MM.1S (cell line): Measurements from ENCODE around the gene SWSAP1.

Experiments used
- DNase-seq: peaks from one replicate; pipeline ENCODE4 v3.0.0-alpha.2; 2015
- H2AFZ ChIP-seq: fragments of 300-600 bp; sonication (generic); 2 replicates; pipeline ENCODE4 v1.6.0; 2016; ENCODE audit warnings: antibody characterized with exemption, low read length
- H3F3A ChIP-seq: fragments of 300-600 bp; sonication (generic); 2 replicates; pipeline ENCODE4 v1.6.1; 2016; ENCODE audit warnings: mild to moderate bottlenecking, antibody characterized with exemption, low read length, moderate library complexity, mixed read lengths; ENCODE audit not compliant: insufficient read depth
- H3K27ac ChIP-seq: fragments of 300-600 bp; sonication (generic); 2 replicates; pipeline ENCODE4 v1.5.1; 2016; ENCODE audit warnings: mild to moderate bottlenecking, low read length
- H3K27me3 ChIP-seq: fragments of 300-600 bp; sonication (generic); replicated peaks from 2 replicates; pipeline ENCODE4 v1.6.0; 2016; ENCODE audit warnings: low read length; ENCODE audit not compliant: insufficient read depth
- H3K36me3 ChIP-seq: fragments of 300-600 bp; sonication (generic); replicated peaks from 2 replicates; pipeline ENCODE4 v1.6.1; 2016; ENCODE audit warnings: mild to moderate bottlenecking, low read length, mixed read lengths; ENCODE audit not compliant: insufficient read depth
- H3K4me1 ChIP-seq: fragments of 300-600 bp; sonication (generic); 2 replicates; pipeline ENCODE4 v1.6.1; 2016; ENCODE audit warnings: low read length, mixed read lengths
- H3K4me2 ChIP-seq: fragments of 300-600 bp; sonication (generic); 2 replicates; pipeline ENCODE4 v1.6.0; 2016; ENCODE audit warnings: low read depth, low read length
- H3K4me3 ChIP-seq: fragments of 300-600 bp; sonication (generic); 2 replicates; pipeline ENCODE4 v1.5.1; 2016; ENCODE audit warnings: low read length, mixed read lengths
- H3K79me2 ChIP-seq: fragments of 300-600 bp; sonication (generic); 2 replicates; pipeline ENCODE4 v1.6.1; 2016; ENCODE audit warnings: mixed run types, low read length, mixed read lengths
- H3K9ac ChIP-seq: fragments of 300-600 bp; sonication (generic); 2 replicates; pipeline ENCODE4 v1.6.1; 2016; ENCODE audit warnings: low read length, mixed read lengths
- H3K9me2 ChIP-seq: fragments of 300-600 bp; sonication (generic); replicated peaks from 2 replicates; pipeline ENCODE4 v1.6.1; 2016; ENCODE audit warnings: mild to moderate bottlenecking, low read length, mixed read lengths; ENCODE audit not compliant: insufficient read depth
- H3K9me3 ChIP-seq: fragments of 300-600 bp; sonication (generic); replicated peaks from 2 replicates; pipeline ENCODE4 v1.6.1; 2016; ENCODE audit warnings: mild to moderate bottlenecking, low read length, mixed read lengths; ENCODE audit not compliant: insufficient read depth
- H4K20me1 ChIP-seq: fragments of 300-600 bp; sonication (generic); 2 replicates; pipeline ENCODE4 v1.6.1; 2016; ENCODE audit warnings: mild to moderate bottlenecking, low read length, moderate library complexity, mixed read lengths; ENCODE audit not compliant: insufficient read depth
- CTCF ChIP-seq: fragments of 300-600 bp; sonication (generic); IDR thresholded peaks from 2 replicates; pipeline ENCODE4 v1.5.1; 2016; ENCODE audit warnings: antibody characterized with exemption, low read length, mixed read lengths
- EZH2 ChIP-seq: fragments of 300-600 bp; sonication (generic); optimal IDR thresholded peaks from 2 replicates; pipeline ENCODE3; 2017; ENCODE audit warnings: low read depth, mild to moderate bottlenecking, antibody characterized with exemption, low read length, mixed read lengths
- EZH2phosphoT487 ChIP-seq: fragments of 300-600 bp; sonication (generic); IDR thresholded peaks from 2 replicates; pipeline ENCODE4 v1.6.1; 2018; ENCODE audit warnings: antibody characterized with exemption, low read length

The SWSAP1 gene

DNA sequence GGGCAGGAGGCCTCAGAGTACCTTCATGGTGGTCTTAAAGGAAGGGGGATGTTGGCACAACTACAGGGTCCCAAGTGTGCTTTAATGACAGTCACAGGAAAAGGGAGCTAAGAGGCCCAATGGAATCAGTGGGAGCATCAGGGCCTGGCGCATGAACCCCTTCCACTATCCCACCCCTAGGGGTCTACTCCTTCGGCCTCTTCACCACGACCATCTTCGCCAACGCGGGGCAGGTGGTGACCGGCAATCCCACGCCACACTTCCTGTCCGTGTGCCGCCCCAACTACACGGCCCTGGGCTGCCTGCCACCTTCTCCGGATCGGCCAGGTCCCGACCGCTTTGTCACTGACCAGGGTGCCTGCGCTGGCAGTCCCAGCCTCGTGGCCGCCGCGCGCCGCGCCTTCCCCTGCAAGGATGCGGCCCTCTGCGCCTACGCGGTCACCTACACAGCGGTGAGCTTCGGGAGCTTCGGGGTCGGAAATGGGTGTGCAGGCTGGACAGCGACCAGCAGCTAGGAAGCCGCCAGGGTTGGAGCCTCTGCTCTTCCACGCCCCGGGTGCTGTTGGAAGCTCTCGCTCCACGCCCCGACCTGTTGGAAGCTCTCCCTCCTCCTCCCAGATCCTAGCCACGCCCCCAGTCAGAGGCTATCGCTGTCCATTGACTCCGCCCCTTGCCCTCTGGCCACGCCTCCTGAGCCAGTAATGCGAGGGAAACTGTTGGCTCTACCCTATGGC is 13.3 kb upstream of the SWSAP1 start:
- H2AFZ ChIP-seq = no peak overlapping the region
- H3K9ac ChIP-seq = no peak overlapping the region
- H3K4me2 ChIP-seq = no peak overlapping the region
- no peaks in the 10 kb centered on the region for H3K79me2 ChIP-seq
- no peaks in the 10 kb centered on the region for H3K9me3 ChIP-seq
- no peaks in the 10 kb centered on the region for H3F3A ChIP-seq
- peaks cover 22% of the 10 kb centered on the region for H3K27me3 ChIP-seq
- H3K9me2 ChIP-seq = no peaks in the 10 kb centered on the region
- H4K20me1 ChIP-seq = no peaks in the 10 kb centered on the region
- no peak overlapping the region for H3K27ac ChIP-seq
- no peak overlapping the region for H3K4me3 ChIP-seq
- H3K4me1 ChIP-seq = no peaks in the 10 kb centered on the region
- no peak for TF ChIP-seq CTCF
- TF ChIP-seq EZH2 = no peak
- TF ChIP-seq EZH2phosphoT487 = no peak
- DNase-seq = no peak
- no peaks in the 10 kb centered on the region for H3K36me3 ChIP-seq

GRCh38 chr19:11361771-11362731 is 12.4 kb upstream of the SWSAP1 start:
- no peaks in the 10 kb centered on the region for H3K4me1 ChIP-seq
- no peaks in the 10 kb centered on the region for H3K9me3 ChIP-seq
- TF ChIP-seq CTCF (no peak), EZH2 (no peak), EZH2phosphoT487 (no peak)
- H3K27me3 ChIP-seq = peaks cover 19% of the 10 kb centered on the region
- H3K9ac ChIP-seq = no peak overlapping the region
- H4K20me1 ChIP-seq = no peaks in the 10 kb centered on the region
- DNase-seq = no peak
- no peak overlapping the region for H3K27ac ChIP-seq
- H3K4me3 ChIP-seq = no peak overlapping the region
- H3K79me2 ChIP-seq = no peaks in the 10 kb centered on the region
- no peak overlapping the region for H2AFZ ChIP-seq
- H3F3A ChIP-seq = no peaks in the 10 kb centered on the region
- H3K9me2 ChIP-seq = no peaks in the 10 kb centered on the region
- H3K4me2 ChIP-seq = no peak overlapping the region
- no peaks in the 10 kb centered on the region for H3K36me3 ChIP-seq

- Histone ChIP-seq H4K20me1 (no peaks in the 10 kb centered on the region), H3K4me3 (no peak overlapping the region), H3K4me1 (no peaks in the 10 kb centered on the region), H3K9ac (no peak overlapping the region), H3F3A (no peaks in the 10 kb centered on the region), H3K27ac (no peak overlapping the region), H3K9me3 (no peaks in the 10 kb centered on the region), H3K4me2 (no peak overlapping the region), H2AFZ (no peak overlapping the region), H3K9me2 (no peaks in the 10 kb centered on the region), H3K79me2 (no peaks in the 10 kb centered on the region), H3K27me3 (peaks cover 7% of the 10 kb centered on the region; the same call in 1 of the 2 replicates), H3K36me3 (no peaks in the 10 kb centered on the region)
- DNase-seq = no peak
- TF ChIP-seq EZH2phosphoT487 (no peak), EZH2 (no peak), CTCF (no peak)
Measured at GRCh38 chr19:11363881-11364280, 10.6 kb upstream of the SWSAP1 start.
